GM18502 (cell line): ENCODE measurements around the gene TVP23C.

ENCODE experiments used
- ATAC-seq: cut with Tn5 transposase; IDR thresholded peaks from one replicate; pipeline ENCODE4 v1.9.1; 2021; ENCODE audit warnings: mild to moderate bottlenecking; ENCODE audit not compliant: unreplicated experiment, poor library complexity

Gene TVP23C

DNA sequence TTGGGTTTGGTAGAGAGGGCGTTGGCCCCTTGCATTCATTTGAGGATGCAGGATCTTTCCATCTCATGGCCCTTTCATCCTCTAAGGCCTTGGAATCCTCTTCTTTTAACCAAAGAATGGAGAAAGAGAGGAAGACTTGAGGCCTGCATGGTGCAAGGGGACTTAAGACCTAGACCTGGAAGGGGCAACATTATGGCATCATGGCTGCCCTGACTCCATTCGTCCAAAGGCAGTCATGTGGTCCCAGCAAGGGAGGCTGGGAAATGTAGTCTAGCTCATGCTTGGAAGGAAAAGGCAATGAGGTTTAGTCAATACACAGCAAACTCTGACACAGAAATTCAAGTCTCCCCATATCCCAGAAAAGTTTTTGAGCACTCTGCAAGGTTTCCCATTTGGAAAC lies 65.2 kb downstream of the TVP23C start:
- no peak for ATAC-seq

DNA sequence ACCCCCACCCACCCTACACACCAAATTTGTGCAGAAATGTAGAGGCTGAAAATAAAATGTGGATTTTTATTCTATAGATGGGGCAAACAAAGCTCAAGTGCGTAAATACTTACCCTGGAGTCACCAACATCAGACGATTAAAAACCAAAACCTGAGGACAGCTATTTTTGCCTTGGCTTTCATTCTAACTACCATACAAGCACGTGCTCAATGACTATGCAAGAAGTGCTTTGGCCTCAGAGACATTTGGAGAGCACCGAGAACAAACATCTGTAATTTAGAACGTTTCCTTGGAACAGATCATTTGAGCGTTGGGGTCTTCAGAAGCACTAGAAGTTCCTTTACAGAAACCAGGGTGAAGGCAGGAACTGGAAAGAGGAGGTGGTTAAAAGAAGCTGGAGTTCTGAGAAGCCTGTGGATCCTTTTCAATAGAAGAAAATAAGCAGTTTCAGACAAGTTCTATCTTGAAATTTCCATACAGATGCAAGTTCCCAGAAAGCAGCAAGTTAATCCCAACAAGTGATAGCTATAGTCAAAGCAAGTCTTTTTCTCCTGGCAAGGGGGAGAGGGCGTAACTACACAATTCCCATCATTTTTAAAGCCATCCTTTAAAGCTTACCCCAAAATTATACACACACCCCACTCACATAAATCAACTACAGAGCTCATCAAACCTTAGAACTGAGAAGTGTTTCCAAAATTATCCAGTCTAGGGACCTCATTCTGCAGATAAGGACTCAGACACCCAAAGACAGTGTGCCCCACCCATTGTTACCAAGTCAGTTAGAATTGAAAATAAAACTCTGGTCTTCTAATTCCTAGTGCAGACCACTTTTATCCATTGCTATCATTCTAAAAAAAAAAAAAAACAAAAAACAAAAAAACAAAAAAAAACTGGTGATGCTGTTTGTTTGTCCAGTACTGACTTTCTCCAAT lies 66.3 kb downstream of the TVP23C start:
- no peak for ATAC-seq

DNA sequence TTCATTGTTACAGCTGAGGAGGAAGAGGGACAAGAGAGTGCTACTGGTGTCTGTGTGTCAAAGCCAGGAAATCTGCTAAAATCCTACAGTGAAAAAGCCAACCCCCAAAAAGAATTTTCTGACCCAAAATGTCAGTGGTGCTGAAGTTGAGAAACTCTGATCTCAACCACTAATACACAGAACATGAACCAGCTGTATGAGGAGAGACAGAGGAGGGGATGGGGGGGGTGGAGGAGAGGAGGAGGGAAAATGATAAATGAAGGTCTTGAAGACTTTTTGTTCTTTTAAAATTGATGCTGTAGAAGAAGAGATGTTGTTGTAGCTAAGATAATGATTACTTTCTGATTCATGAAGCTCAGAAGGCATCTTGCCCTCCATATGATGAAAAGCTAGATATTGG lies 68.5 kb downstream of the TVP23C start:
- ATAC-seq, result no peak

DNA sequence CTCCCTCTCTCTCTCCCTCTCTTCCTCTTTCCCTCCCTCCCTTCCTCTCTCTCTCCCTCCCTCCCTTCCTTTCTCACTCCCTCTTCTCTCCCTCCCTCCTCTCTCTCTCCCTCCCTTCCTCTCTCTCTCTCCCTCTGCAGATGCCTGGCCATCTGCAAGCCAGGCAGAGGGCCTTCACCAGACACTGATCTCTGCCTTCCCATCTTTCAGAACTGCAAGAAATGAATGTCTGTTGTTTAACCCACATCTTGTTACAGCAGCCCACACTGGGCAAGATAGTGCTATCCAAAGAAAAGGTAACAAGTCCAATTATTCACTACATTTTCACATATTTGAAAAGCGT lies 69.6 kb downstream of the TVP23C start:
- no peak for ATAC-seq

DNA sequence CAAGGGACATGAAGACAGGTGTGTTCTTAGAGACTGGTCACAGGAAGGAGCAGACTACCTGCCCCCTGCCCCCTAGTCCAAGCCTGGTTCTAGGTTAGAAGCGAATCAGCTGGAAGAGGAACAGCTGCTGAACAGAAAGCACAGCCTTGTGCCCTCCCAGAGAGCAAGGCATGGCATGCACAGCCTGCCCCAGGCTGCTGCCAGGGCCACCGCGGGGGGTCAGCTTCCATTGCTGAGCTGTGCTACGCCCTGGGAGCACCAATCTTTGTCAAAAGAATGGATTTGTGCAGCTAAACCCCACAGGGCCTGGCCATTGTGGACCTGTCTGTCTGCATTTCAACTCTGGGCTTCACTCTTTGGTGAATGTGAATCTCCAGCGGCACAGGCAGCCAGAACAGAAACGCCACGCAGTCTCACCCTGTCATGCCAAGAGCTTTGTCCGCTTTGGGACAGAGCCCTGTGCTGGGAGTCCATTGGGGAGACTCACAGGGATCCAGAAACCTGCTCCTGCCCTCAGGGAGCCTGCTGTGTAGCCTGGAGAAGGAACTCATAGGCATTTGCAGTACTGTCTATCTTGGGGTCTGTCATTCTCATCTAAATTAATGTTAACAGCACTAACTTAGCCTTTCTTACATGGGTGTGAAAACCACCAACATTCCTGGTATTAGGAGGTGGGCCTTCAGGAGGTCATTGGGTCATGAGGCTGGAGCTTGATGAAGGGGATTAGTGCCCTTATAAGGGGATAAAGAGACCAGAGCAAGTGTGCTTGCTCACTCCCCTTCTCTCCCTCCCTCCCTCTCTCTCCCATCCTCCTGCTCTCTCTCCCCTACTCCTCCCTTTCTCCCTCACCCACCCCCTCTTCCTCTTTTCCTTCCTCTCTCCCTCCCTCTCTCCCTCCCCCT lies 70.2 kb downstream of the TVP23C start:
- ATAC-seq, result no peak

DNA sequence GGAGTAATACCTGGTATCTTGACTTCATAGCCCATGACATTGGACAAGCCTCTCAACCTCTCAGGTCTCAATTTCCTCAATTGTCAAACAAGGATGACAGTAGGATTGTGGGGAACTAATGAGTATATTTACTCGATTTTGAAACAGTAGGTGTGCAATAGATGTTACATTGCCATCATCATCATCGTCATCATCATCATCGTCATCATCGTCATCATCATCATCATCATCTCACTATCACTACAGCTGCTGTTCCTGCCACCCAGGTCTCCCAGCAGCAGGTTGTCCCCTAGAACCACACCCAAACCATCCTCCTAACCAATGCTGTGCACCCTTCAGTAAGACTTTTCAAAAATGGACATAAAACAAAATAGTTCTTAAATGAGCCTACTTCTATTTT lies 71.1 kb downstream of the TVP23C start:
- no peak for ATAC-seq

DNA sequence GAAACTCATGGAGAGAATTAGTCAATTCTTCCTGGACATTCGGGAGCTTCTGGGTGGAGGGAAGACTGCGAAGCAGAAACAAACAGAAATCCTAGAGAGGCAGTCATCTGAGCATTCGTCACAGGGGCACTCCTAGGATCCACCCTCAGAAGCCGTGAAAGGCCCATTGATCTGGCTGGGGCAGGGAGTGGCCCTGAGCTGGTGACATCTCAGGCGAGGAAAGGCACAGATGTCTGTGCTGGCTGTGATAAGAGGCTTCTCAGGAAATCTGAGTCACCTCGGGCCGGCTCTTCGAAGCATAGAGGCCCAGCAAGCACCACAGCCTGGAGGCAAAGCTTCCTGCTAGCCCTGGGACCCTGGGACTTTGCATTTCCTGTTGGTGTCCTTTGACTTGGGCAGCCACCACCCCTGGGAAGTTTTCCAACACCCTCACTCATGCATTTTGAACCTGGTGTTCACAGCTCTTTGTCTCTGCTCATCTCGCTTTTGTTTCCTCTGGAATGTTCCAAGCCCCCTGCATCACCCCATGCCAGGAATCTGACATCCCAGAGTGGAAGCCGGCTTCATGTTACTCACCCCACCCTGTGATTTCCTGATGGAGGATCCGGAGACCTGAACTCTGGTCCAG lies 72.5 kb downstream of the TVP23C start:
- no peak for ATAC-seq

DNA sequence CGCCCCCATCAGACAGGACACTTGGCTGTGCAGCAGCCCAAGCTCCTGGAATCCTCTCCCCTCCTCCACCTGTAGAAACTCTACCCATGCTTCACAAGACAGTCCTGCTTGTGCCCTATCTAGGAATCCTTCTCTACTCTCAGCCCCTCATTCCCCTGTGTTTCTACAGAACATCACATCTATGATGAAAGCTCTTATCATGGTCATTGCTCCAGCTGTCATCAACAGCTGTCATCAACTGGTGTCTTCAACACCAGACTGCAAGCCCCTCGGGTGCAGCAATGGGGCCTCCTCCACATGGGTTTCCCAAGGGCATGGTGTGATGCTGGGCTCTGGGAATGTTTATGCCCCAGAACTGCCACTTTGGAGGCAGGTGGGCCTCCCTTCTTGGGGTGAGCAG lies 74.7 kb downstream of the TVP23C start:
- no peak for ATAC-seq

DNA sequence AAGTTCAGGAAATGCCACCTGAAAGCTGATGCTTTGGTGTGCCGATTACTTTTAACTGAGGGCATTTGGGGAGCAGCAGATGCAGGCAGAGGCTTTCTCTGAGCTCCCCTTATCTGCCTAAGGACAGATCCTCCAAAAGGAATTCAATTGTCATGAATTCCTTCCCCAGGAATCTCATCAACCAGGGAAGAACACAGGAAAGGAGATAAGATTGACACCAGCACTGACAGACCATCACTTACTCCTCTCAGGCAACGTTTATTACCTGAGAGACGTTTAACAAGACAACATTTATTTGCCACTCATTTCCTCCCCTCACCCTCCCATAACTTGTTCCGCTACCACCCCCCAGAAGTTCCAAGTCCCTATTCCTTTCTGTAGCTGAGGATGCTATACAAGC lies 78.2 kb downstream of the TVP23C start:
- ATAC-seq, result no peak

DNA sequence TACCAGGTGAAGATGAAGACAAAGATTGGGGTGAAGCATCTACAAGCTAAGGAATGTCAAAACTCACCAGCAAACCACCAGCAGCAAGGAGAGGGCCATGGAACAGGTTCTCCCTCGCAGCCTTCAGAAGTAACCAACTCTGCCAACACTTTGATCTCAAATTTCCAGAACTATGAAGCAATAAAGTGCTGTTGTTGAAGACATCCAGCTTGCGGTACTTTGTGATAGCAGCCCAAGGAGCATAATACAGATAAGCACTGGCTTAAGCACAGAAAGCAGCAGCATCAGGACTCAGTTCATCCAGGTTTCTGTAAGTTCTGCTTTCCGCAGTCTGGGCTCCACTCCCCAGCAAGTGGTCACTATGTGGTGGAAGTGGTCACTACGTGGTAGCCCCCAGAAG lies 79.9 kb downstream of the TVP23C start:
- ATAC-seq, result no peak

DNA sequence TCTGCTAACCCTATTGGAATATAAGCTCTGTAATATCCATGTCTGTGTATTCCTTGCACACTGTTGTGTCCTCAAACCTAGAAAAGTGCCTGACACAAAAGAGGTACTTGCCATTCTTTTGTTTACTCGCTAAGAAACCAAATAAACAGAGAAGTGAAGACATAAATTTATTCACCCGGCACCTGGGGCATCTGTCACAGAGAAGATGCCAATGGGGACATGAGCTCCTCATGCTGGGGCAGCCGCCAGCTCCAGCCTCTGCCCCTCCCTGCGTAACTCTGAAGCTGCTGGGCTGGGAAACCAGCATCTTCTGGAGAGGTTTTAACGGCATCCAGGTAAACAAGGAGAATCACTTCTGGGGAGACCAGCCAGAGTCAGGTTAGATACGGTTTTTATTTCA lies 80.8 kb downstream of the TVP23C start:
- no peak for ATAC-seq

DNA sequence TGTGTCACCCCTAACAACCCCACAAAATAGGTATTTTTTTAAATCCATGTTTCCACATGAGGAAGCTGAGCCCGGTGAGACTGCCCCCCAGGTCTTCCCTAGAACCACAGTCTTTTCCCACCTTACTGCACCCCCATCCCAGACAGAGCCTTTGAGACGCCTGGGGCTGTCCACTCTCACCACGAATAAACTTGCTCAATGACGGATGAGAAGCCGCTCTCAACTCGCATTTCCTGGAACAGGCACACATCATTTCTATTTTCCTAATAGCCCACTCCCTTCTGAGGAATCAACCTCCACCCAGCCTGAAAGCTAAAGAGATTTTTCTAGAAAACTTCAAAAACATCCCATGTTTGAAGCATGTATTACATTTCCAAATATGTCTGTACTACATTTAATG lies 81.8 kb downstream of the TVP23C start:
- no peak for ATAC-seq

DNA sequence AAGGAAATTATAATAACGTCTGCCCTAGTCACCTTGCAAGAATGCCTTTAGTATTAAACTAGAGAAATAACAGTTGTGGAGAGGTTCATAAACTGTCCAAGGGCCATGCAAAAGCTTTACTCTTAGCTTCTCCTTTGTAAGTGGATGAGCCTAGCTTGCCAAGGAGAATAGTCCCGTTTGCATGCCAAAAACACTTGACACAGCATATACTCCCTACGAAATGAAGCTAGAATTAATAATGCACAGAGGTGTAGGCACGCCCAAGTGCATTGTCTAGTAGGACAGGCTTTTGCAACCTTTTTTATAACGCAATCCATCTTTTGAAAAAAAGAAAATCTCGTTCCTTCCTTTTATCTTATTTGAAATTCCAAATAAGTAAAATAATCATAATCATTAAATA lies 83.1 kb downstream of the TVP23C start:
- ATAC-seq, result no peak

DNA sequence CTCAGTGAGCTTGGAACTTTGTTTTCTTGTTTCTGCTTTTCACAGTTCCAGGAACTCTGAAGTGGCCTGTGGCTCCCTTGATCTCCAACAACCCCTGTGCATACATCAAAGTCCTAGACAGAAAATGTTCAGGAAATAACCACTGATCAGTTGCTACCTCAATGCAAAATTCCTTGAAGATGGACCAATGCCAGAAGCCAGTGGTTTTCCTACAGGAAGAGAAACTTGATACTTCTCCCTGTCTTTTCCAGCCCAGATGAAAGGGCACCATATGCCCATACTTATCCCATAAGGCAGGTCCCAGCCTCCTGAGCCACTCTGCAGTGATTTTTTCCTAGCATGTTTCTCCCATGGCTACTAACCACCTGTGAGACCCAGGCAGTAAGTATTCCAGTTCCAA lies 83.6 kb downstream of the TVP23C start:
- no peak for ATAC-seq

DNA sequence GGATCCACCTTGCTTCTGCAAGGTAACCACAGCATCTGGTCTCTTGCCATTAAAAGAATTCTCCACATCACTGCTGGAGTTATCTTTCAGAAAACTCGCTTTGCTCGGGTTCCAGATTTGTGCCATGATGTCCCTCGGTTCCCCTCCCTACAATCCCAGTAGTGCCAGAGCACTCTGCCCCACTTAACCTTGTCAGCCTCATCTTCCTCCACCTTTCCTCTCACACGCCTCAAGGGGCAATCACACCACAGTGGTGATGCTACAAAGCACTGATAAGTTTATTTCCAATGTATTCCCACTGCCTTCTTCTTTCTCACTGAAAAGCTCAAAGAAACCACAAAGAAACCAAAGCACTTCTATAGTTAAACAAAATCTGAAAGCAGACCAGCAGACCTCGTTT lies 84.4 kb downstream of the TVP23C start:
- no peak for ATAC-seq

DNA sequence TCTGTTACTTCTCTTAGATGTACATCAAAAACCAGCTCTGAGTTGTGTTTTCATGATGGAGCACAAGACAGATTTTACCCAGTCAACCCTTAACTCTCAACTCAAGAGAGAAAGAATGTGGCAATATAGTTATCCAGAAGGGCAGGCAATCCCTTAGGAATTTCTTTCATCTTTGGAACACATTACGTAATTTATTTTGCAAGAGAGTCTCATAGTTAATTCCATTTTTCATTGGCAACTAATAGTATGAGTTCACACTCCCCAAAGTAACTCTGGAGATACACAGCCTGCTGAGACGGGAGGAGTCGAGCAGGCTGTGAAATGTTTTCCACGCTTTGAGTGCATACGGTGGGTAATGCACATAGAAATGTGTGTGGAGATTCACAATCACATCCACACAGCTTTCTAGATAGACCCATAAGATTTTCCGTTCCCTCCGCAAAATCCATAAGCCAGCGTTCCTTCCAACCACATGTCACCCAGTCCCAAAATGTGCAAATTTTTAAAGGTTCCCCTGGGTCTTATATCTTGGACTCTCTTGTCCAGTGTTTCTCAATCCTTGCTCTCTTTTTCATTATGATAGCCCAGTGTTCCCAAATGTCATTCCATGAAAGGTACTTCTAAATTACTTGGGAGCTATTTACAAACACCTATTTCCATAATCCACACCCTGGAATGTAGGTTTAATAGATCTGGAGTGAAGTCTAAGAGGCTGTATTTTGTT lies 87.5 kb downstream of the TVP23C start:
- ATAC-seq, result no peak

DNA sequence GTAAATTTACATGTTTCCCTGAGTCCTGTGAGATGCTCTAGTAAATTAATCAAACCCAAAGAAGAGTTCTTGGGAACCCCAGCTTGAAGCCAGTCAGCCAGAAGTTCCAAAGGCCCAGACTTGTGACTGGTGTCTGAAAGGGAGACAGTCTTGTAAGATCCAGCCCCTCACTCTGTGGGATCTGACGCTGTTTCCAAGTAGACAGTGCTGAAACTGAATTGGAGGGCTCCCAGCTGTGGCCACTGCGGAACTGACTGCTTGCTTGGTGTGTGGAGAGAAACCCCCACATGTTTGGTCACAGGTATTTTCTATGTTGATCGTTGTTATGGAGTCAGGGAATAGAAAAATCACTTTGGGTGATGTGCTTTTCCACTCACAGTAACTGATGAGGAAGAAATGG lies 90.4 kb downstream of the TVP23C start:
- ATAC-seq, result no peak

DNA sequence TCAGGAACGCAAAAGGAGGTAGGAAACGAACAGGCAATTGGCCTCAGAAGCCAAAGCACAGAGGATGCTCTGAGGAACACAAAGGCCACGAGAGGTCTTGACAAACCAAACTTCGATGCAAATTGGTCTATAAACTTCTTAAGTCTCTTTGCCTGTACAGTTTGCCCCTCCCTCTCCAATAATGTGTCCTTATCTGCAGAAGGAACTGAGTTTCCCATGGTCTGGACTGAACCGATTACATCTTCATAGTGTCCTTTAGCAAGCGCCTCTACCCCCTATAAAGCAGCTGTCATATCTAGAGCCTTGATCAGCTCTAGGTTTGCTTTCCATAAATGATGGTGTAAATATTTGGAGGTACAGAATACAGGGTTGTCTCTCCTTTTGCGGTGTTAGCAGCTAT lies 92.7 kb downstream of the TVP23C start:
- no peak for ATAC-seq

DNA sequence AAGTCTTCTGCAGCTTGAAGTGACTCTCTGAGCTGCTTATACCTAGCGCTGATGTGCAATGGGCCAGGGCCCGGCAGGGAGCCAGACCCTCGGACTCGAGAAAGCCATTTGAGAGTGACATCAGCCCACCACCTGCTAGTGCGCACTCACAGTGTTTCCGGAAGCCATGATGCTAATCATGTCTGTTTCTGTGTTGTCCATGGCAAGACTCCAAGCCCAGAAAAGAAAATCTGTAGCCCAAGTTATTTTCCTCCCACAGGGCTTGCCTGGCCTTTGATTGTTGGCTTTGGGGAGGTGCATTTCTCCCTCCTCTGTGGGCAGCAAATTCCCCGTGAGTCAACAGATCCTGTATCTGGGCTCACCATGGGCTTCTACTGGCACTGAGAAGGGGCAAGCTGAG lies 94.0 kb downstream of the TVP23C start:
- no peak for ATAC-seq

DNA sequence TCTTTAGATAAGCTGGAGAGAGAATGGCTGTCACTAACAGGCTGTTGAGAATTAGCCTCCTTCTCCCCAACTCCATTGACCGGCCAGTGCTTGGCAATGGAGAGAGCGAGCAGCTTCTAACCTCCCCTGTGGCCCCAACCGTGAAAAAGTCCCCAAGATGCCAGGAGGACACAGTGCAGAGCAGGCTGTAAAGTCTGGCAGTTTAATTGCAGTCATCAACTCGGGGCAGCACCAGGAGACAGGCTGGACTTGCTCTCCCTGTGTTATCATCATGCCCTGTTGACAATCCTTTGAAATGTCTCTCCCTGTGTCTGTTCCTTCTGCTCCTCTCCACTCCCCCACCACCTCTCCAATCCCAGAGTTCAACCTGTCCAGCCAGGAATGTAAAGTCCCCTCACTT lies 95.2 kb downstream of the TVP23C start:
- no peak for ATAC-seq
